Measurements from ENCODE around the gene TFDP2.

GRCh38 chr3:142035308-142035922, 113.9 kb downstream of the TFDP2 start:
- TF ChIP-seq EZH2phosphoT487 (IDR thresholded peaks at IDR 0.05) (no peak), CTCF (IDR thresholded peaks at IDR 0.05) (no peak)
